ENCODE measurements around the gene ZBED3. TPM values are rescaled to one million over a fixed set of nuclear protein-coding genes. Genes with fewer than 3 reads are reported as not detected.

ZBED3 gene, protein sequence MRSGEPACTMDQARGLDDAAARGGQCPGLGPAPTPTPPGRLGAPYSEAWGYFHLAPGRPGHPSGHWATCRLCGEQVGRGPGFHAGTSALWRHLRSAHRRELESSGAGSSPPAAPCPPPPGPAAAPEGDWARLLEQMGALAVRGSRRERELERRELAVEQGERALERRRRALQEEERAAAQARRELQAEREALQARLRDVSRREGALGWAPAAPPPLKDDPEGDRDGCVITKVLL
- 11.0 and 12.3 TPM in 2 replicates for total RNA-seq (2022)
- percentile 73 among the genes with signal in this experiment for Bru-seq, nascent RNA
- BruChase-seq, experiment 1, labeled RNA remaining after a 6-hour chase, result percentile 81 among the genes with signal in this experiment
- percentile 74 among the genes with signal in this experiment for BruChase-seq, experiment 2, labeled RNA remaining after a 2-hour chase
- long read RNA-seq, full-length matches to known transcripts, result 7 of 13 reads
- long read RNA-seq, partial matches to known transcripts, result 0 of 13 reads
- long read RNA-seq, other reads (novel, unspliced or antisense), result 6 of 13 reads

- intact Hi-C loops (cut with micrococcal nuclease; ENCODE audit: unreplicated experiment), result loop anchor here (10.0 kb wide), 1 partner anchor 1352 kb away; no protein-coding TSS in a partner anchor
- Mint-ChIP-seq H3K9me3 (ENCODE audit: low read depth, unreplicated experiment) (peaks cover 11% of the 10 kb centered on the region), H3K4me1 (ENCODE audit: low read depth, unreplicated experiment) (peaks cover 17% of the 10 kb centered on the region), H3K27me3 (ENCODE audit: unreplicated experiment) (no peaks in the 10 kb centered on the region), H3K27ac (ENCODE audit: unreplicated experiment) (peak within 1 kb of the TSS; percentile 95), H3K36me3 (ENCODE audit: insufficient read depth, unreplicated experiment) (peaks cover 30% of the 10 kb centered on the region), H3K4me3 (ENCODE audit: low read depth, unreplicated experiment) (peak within 1 kb of the TSS; percentile 90)
- TF ChIP-seq, protein P1, sequence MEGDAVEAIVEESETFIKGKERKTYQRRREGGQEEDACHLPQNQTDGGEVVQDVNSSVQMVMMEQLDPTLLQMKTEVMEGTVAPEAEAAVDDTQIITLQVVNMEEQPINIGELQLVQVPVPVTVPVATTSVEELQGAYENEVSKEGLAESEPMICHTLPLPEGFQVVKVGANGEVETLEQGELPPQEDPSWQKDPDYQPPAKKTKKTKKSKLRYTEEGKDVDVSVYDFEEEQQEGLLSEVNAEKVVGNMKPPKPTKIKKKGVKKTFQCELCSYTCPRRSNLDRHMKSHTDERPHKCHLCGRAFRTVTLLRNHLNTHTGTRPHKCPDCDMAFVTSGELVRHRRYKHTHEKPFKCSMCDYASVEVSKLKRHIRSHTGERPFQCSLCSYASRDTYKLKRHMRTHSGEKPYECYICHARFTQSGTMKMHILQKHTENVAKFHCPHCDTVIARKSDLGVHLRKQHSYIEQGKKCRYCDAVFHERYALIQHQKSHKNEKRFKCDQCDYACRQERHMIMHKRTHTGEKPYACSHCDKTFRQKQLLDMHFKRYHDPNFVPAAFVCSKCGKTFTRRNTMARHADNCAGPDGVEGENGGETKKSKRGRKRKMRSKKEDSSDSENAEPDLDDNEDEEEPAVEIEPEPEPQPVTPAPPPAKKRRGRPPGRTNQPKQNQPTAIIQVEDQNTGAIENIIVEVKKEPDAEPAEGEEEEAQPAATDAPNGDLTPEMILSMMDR (IDR thresholded peaks at IDR 0.05; ENCODE audit: unreplicated experiment), result no peak
- peak; percentile 83 for DNase-seq
- TSS peak; percentile 64 for BruUV-seq (replicated peaks)
- CTCF ChIA-PET, result interaction anchor here (0.6 to 1.1 kb wide), 4 partner anchors 10 to 151 kb away, joined by 3 to 9 read pairs (median 4); no protein-coding TSS in a partner anchor
These were observed at the start of gene ZBED3 for GRCh38 chr5:77086689-77087483. TSS of gene ZBED3 (minus strand) at chr5:77087285. CDS start at chr5:77077878, 9,407 bp downstream.

DNA sequence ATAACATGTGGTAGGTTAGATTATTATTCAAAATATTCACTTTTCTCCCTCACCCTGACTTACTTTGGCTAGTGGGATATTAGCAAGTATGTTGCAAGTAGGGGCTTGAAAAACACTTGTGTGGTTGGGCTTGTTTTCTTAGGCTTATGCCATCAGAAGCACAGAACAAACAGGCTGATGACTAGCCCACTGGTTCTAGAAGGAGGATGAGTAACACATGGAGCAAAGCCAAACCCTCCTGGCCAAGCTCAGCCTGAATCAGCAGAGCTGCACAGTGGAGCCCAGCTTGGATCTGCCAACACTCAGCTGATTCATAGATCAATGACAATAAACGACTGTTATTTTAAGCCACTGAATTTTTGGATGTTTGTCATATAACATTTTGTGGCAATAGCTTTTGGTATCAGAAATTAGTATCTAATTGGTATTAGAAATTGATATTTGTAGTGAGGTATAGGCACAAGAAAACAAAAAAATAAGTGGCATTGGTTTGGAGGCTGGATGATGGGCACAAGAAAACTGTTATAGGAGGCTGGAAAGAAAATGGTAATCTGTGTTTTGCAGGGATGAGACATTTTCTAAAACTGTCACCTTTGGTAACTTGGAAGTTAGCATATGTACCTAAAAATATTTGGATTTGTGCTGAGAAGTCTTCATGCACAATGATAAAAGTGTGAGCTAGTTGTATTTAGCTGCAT lies 46.1 kb upstream of the ZBED3 start:
- no peak overlapping the region for H3K4me3 Mint-ChIP-seq (ENCODE audit: low read depth, unreplicated experiment)
- no peaks in the 10 kb centered on the region for H3K36me3 Mint-ChIP-seq (ENCODE audit: insufficient read depth, unreplicated experiment)
- no peaks in the 10 kb centered on the region for H3K27me3 Mint-ChIP-seq (ENCODE audit: unreplicated experiment)
- H3K4me1 Mint-ChIP-seq (ENCODE audit: low read depth, unreplicated experiment), result no peaks in the 10 kb centered on the region
- peak; percentile 61 for DNase-seq
- TF ChIP-seq, protein P1 (IDR thresholded peaks at IDR 0.05; ENCODE audit: unreplicated experiment), result no peak
- BruUV-seq (replicated peaks), result no TSS peak
- no peak overlapping the region for H3K27ac Mint-ChIP-seq (ENCODE audit: unreplicated experiment)
- intact Hi-C loops (cut with micrococcal nuclease; ENCODE audit: unreplicated experiment), result no loop called here
- no peaks in the 10 kb centered on the region for H3K9me3 Mint-ChIP-seq (ENCODE audit: low read depth, unreplicated experiment)
- CTCF ChIA-PET, result interaction anchor here (0.6 to 0.7 kb wide), 2 partner anchors 33 to 207 kb away, joined by 3 to 4 read pairs; no protein-coding TSS in a partner anchor

- TF ChIP-seq, protein P1 (IDR thresholded peaks at IDR 0.05; ENCODE audit: unreplicated experiment), result no peak
- BruUV-seq (replicated peaks), result no TSS peak
- H3K4me3 Mint-ChIP-seq (ENCODE audit: low read depth, unreplicated experiment), result no peak overlapping the region
- intact Hi-C loops (cut with micrococcal nuclease; ENCODE audit: unreplicated experiment), result no loop called here
- no peak overlapping the region for H3K27ac Mint-ChIP-seq (ENCODE audit: unreplicated experiment)
- no peaks in the 10 kb centered on the region for H3K9me3 Mint-ChIP-seq (ENCODE audit: low read depth, unreplicated experiment)
- no peaks in the 10 kb centered on the region for H3K4me1 Mint-ChIP-seq (ENCODE audit: low read depth, unreplicated experiment)
- DNase-seq, result no peak
- H3K27me3 Mint-ChIP-seq (ENCODE audit: unreplicated experiment), result no peaks in the 10 kb centered on the region
- CTCF ChIA-PET, result no interaction called here
- H3K36me3 Mint-ChIP-seq (ENCODE audit: insufficient read depth, unreplicated experiment), result no peaks in the 10 kb centered on the region
These were observed 44.3 kb upstream of the ZBED3 start for GRCh38 chr5:77131361-77131760.

Data from Calu3 (cell line).